ACC112 (cell line): ENCODE measurements around the gene MSMO1.

Experiments used
- H2AFZ ChIP-seq: fragments of 200-600 bp; sonication (generic); one replicate; pipeline ENCODE4 v1.6.0; 2017; ENCODE audit warnings: antibody characterized with exemption, low read length; ENCODE audit not compliant: unreplicated experiment
- H3K27ac ChIP-seq: fragments of 200-600 bp; sonication (generic); 2 replicates; pipeline ENCODE4 v1.5.1; 2014; ENCODE audit warnings: low read depth, mild to moderate bottlenecking, antibody characterized with exemption, low read length, moderate library complexity
- H3K27me3 ChIP-seq: fragments of 200-600 bp; sonication (generic); 2 replicates; pipeline ENCODE4 v1.6.1; 2014; ENCODE audit warnings: mild to moderate bottlenecking, antibody characterized with exemption, low read length, moderate library complexity, mixed read lengths; ENCODE audit not compliant: insufficient read depth
- H3K36me3 ChIP-seq: fragments of 200-600 bp; sonication (generic); 2 replicates; pipeline ENCODE4 v1.6.1; 2016; ENCODE audit warnings: mild to moderate bottlenecking, antibody characterized with exemption, low read length, moderate library complexity, mixed read lengths; ENCODE audit not compliant: insufficient read depth
- H3K4me1 ChIP-seq: fragments of 200-600 bp; sonication (generic); one replicate; pipeline ENCODE4 v1.6.1; 2016; ENCODE audit warnings: low read length, mixed read lengths; ENCODE audit not compliant: insufficient read depth, unreplicated experiment, control insufficient read depth
- H3K4me3 ChIP-seq: fragments of 200-600 bp; sonication (generic); 2 replicates; pipeline ENCODE4 v1.5.1; 2014; ENCODE audit warnings: mild to moderate bottlenecking, low read depth, low read length
- H3K79me2 ChIP-seq: fragments of 200-600 bp; sonication (generic); one replicate; pipeline ENCODE4 v1.6.0; 2016; ENCODE audit warnings: low read length; ENCODE audit not compliant: control insufficient read depth, unreplicated experiment, insufficient read depth

The MSMO1 gene

DNA sequence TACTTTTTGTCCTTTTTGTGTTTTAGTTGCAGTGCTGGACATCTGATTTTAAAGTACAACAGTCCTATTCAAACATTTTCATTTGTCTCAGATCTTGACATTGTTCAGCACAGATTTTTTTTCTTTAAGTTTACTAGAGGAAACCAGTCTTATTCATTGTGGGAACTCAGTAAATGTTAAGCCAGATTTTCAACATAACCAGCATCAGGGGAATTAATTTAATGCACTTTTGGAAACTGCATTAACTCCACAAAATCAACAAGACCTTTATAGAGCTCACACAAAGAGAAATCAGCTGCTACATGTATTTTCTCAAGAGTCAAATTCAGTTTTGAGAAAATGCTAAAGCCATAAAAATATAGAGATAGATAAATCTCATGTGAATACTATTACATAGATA is 61.3 kb downstream of the MSMO1 start:
- no peak overlapping the region for H3K4me3 ChIP-seq
- no peaks in the 10 kb centered on the region for H3K27me3 ChIP-seq
- no peak overlapping the region for H3K27ac ChIP-seq
- H3K4me1 ChIP-seq: peaks cover 8% of the 10 kb centered on the region
- no peak overlapping the region for H2AFZ ChIP-seq
- H3K79me2 ChIP-seq: no peaks in the 10 kb centered on the region
- H3K36me3 ChIP-seq: no peaks in the 10 kb centered on the region
